ENCODE results near the gene XYLT1.

Gene XYLT1

GRCh38 chr16:17257426-17258023, 213.2 kb downstream of the XYLT1 start:
- no peaks in the 10 kb centered on the region for H3K27me3 ChIP-seq (ENCODE audit: insufficient read depth, low read length, poor library complexity, severe bottlenecking)
- H3F3A ChIP-seq (ENCODE audit: low read depth), result no peaks in the 10 kb centered on the region
- peaks cover 67% of the 10 kb centered on the region; the same call in 1 of the 2 replicates for H3K36me3 ChIP-seq (ENCODE audit: insufficient read depth, low read length)
- no peak overlapping the region for H2AFZ ChIP-seq (ENCODE audit: low read length)
- no peaks in the 10 kb centered on the region for H3K9me3 ChIP-seq (ENCODE audit: insufficient read depth, low read depth, low read length)
- no peaks in the 10 kb centered on the region for H3K9me2 ChIP-seq (replicated peaks; ENCODE audit: low read depth, low read length)
- H3K4me1 ChIP-seq (ENCODE audit: insufficient read depth, low read length, poor library complexity, severe bottlenecking), result peaks cover 9% of the 10 kb centered on the region
- H3K4me2 ChIP-seq (ENCODE audit: low read depth, low read length, poor library complexity, severe bottlenecking), result no peak overlapping the region
- H3K9ac ChIP-seq (ENCODE audit: low read depth, low read length, poor library complexity, severe bottlenecking), result no peak overlapping the region
- no peak overlapping the region for H3K4me3 ChIP-seq (ENCODE audit: low read length, poor library complexity, severe bottlenecking)
- TF ChIP-seq, protein P1, sequence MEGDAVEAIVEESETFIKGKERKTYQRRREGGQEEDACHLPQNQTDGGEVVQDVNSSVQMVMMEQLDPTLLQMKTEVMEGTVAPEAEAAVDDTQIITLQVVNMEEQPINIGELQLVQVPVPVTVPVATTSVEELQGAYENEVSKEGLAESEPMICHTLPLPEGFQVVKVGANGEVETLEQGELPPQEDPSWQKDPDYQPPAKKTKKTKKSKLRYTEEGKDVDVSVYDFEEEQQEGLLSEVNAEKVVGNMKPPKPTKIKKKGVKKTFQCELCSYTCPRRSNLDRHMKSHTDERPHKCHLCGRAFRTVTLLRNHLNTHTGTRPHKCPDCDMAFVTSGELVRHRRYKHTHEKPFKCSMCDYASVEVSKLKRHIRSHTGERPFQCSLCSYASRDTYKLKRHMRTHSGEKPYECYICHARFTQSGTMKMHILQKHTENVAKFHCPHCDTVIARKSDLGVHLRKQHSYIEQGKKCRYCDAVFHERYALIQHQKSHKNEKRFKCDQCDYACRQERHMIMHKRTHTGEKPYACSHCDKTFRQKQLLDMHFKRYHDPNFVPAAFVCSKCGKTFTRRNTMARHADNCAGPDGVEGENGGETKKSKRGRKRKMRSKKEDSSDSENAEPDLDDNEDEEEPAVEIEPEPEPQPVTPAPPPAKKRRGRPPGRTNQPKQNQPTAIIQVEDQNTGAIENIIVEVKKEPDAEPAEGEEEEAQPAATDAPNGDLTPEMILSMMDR (conservative IDR thresholded peaks at IDR 0.05; ENCODE audit: low read length), result no peak
- TF ChIP-seq EZH2phosphoT487 (IDR thresholded peaks at IDR 0.05; ENCODE audit: borderline replicate concordance), result no peak
- peaks cover 92% of the 10 kb centered on the region for H3K79me2 ChIP-seq (ENCODE audit: insufficient read depth, low read length)
- H4K20me1 ChIP-seq (ENCODE audit: insufficient read depth, low read length, poor library complexity, severe bottlenecking), result peaks cover 66% of the 10 kb centered on the region

DNA sequence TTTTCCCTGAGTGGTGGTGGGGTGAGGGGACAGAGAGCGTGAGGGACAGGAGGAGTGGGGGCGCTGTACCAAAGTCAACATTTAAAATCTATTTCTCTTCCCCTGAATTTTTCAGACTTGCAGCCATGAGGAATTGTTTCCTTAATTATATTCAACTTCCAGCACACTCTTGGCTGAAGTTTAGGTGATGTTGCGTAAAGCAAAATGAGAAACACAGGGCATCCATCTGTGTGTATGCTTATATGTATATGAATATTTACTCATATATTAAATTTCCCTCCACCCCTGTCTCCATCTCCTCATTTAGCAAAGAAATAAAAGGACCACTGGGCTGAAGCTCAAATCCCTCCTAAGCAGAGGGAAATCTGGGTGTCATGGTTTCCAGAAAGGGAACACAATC, 218.1 kb downstream of the XYLT1 start:
- H3K27me3 ChIP-seq (ENCODE audit: insufficient read depth, low read length, poor library complexity, severe bottlenecking), result no peaks in the 10 kb centered on the region
- H3K9ac ChIP-seq (ENCODE audit: low read depth, low read length, poor library complexity, severe bottlenecking), result no peak overlapping the region
- H3K9me3 ChIP-seq (ENCODE audit: insufficient read depth, low read depth, low read length), result no peaks in the 10 kb centered on the region
- no peak overlapping the region for H2AFZ ChIP-seq (ENCODE audit: low read length)
- peaks cover 57% of the 10 kb centered on the region for H4K20me1 ChIP-seq (ENCODE audit: insufficient read depth, low read length, poor library complexity, severe bottlenecking)
- H3K36me3 ChIP-seq (ENCODE audit: insufficient read depth, low read length), result peaks cover 87% of the 10 kb centered on the region; the same call in 1 of the 2 replicates
- peaks cover 95% of the 10 kb centered on the region for H3K79me2 ChIP-seq (ENCODE audit: insufficient read depth, low read length)
- no peak overlapping the region for H3K4me2 ChIP-seq (ENCODE audit: low read depth, low read length, poor library complexity, severe bottlenecking)
- H3K9me2 ChIP-seq (replicated peaks; ENCODE audit: low read depth, low read length), result no peaks in the 10 kb centered on the region
- no peaks in the 10 kb centered on the region for H3K4me1 ChIP-seq (ENCODE audit: insufficient read depth, low read length, poor library complexity, severe bottlenecking)
- no peak overlapping the region for H3K4me3 ChIP-seq (ENCODE audit: low read length, poor library complexity, severe bottlenecking)
- TF ChIP-seq EZH2phosphoT487 (IDR thresholded peaks at IDR 0.05; ENCODE audit: borderline replicate concordance), result no peak
- TF ChIP-seq, protein P1 (conservative IDR thresholded peaks at IDR 0.05; ENCODE audit: low read length), result no peak
- no peaks in the 10 kb centered on the region for H3F3A ChIP-seq (ENCODE audit: low read depth)

GRCh38 chr16:17252064-17252463, 218.7 kb downstream of the XYLT1 start:
- H3K36me3 ChIP-seq (ENCODE audit: insufficient read depth, low read length), result peaks cover 87% of the 10 kb centered on the region; the same call in 1 of the 2 replicates
- no peak overlapping the region for H3K4me3 ChIP-seq (ENCODE audit: low read length, poor library complexity, severe bottlenecking)
- no peaks in the 10 kb centered on the region for H3K9me2 ChIP-seq (replicated peaks; ENCODE audit: low read depth, low read length)
- no peak overlapping the region for H3K9ac ChIP-seq (ENCODE audit: low read depth, low read length, poor library complexity, severe bottlenecking)
- no peaks in the 10 kb centered on the region for H3K9me3 ChIP-seq (ENCODE audit: insufficient read depth, low read depth, low read length)
- H2AFZ ChIP-seq (ENCODE audit: low read length), result no peak overlapping the region
- no peak for TF ChIP-seq EZH2phosphoT487 (IDR thresholded peaks at IDR 0.05; ENCODE audit: borderline replicate concordance)
- TF ChIP-seq, protein P1 (conservative IDR thresholded peaks at IDR 0.05; ENCODE audit: low read length), result no peak
- no peaks in the 10 kb centered on the region for H3K4me1 ChIP-seq (ENCODE audit: insufficient read depth, low read length, poor library complexity, severe bottlenecking)
- H4K20me1 ChIP-seq (ENCODE audit: insufficient read depth, low read length, poor library complexity, severe bottlenecking), result peaks cover 57% of the 10 kb centered on the region
- H3K79me2 ChIP-seq (ENCODE audit: insufficient read depth, low read length), result peaks cover 95% of the 10 kb centered on the region
- H3K4me2 ChIP-seq (ENCODE audit: low read depth, low read length, poor library complexity, severe bottlenecking), result no peak overlapping the region
- H3K27me3 ChIP-seq (ENCODE audit: insufficient read depth, low read length, poor library complexity, severe bottlenecking), result no peaks in the 10 kb centered on the region
- H3F3A ChIP-seq (ENCODE audit: low read depth), result no peaks in the 10 kb centered on the region

All from Loucy (cell line).